ENCODE results near the gene SIPA1L3.

The SIPA1L3 gene

GRCh38 chr19:38043649-38044144 lies 136.7 kb downstream of the SIPA1L3 start:
- Histone ChIP-seq H3K9me3 (ENCODE audit: low read length) (no peaks in the 10 kb centered on the region), H3K4me1 (ENCODE audit: insufficient read depth, low read length) (no peaks in the 10 kb centered on the region), H3K4me3 (ENCODE audit: low read depth in 1 of 2, low read length in 2 of 2) (no peak overlapping the region), H3K9ac (ENCODE audit: low read length) (no peak overlapping the region), H3K27ac (ENCODE audit: low read depth, low read length) (no peak overlapping the region), H3K27me3 (ENCODE audit: control insufficient read depth in 1 of 2, insufficient read depth in 2 of 2, low read length in 2 of 2) (no peaks in the 10 kb centered on the region), H3K36me3 (ENCODE audit: insufficient read depth, low read length) (no peaks in the 10 kb centered on the region)

GRCh38 chr19:38044267-38045111 lies 137.5 kb downstream of the SIPA1L3 start:
- Histone ChIP-seq H3K4me3 (ENCODE audit: low read depth in 1 of 2, low read length in 2 of 2) (no peak overlapping the region), H3K27me3 (ENCODE audit: control insufficient read depth in 1 of 2, insufficient read depth in 2 of 2, low read length in 2 of 2) (no peaks in the 10 kb centered on the region), H3K9me3 (ENCODE audit: low read length) (no peaks in the 10 kb centered on the region), H3K27ac (ENCODE audit: low read depth, low read length) (no peak overlapping the region), H3K4me1 (ENCODE audit: insufficient read depth, low read length) (no peaks in the 10 kb centered on the region), H3K36me3 (ENCODE audit: insufficient read depth, low read length) (no peaks in the 10 kb centered on the region), H3K9ac (ENCODE audit: low read length) (no peak overlapping the region)

- Histone ChIP-seq H3K9me3 (ENCODE audit: low read length) (no peaks in the 10 kb centered on the region), H3K4me3 (ENCODE audit: low read depth in 1 of 2, low read length in 2 of 2) (no peak overlapping the region), H3K27ac (ENCODE audit: low read depth, low read length) (no peak overlapping the region), H3K4me1 (ENCODE audit: insufficient read depth, low read length) (no peaks in the 10 kb centered on the region), H3K27me3 (ENCODE audit: control insufficient read depth in 1 of 2, insufficient read depth in 2 of 2, low read length in 2 of 2) (no peaks in the 10 kb centered on the region), H3K9ac (ENCODE audit: low read length) (no peak overlapping the region), H3K36me3 (ENCODE audit: insufficient read depth, low read length) (no peaks in the 10 kb centered on the region)
Observed at GRCh38 chr19:38045554-38046253, 138.7 kb downstream of the SIPA1L3 start.

- no peaks in the 10 kb centered on the region for H3K36me3 ChIP-seq (ENCODE audit: insufficient read depth, low read length)
- no peaks in the 10 kb centered on the region for H3K4me1 ChIP-seq (ENCODE audit: insufficient read depth, low read length)
- no peak overlapping the region for H3K9ac ChIP-seq (ENCODE audit: low read length)
- no peaks in the 10 kb centered on the region for H3K9me3 ChIP-seq (ENCODE audit: low read length)
- H3K27ac ChIP-seq (ENCODE audit: low read depth, low read length) = no peak overlapping the region
- H3K4me3 ChIP-seq (ENCODE audit: low read depth in 1 of 2, low read length in 2 of 2) = no peak overlapping the region
- no peaks in the 10 kb centered on the region for H3K27me3 ChIP-seq (ENCODE audit: control insufficient read depth in 1 of 2, insufficient read depth in 2 of 2, low read length in 2 of 2)
Observed at GRCh38 chr19:38046254-38047048, 139.4 kb downstream of the SIPA1L3 start.

GRCh38 chr19:38047049-38047438 lies 140.0 kb downstream of the SIPA1L3 start:
- H3K4me1 ChIP-seq (ENCODE audit: insufficient read depth, low read length) = no peaks in the 10 kb centered on the region
- H3K27ac ChIP-seq (ENCODE audit: low read depth, low read length) = no peak overlapping the region
- H3K36me3 ChIP-seq (ENCODE audit: insufficient read depth, low read length) = no peaks in the 10 kb centered on the region
- no peaks in the 10 kb centered on the region for H3K9me3 ChIP-seq (ENCODE audit: low read length)
- H3K4me3 ChIP-seq (ENCODE audit: low read depth in 1 of 2, low read length in 2 of 2) = no peak overlapping the region
- no peak overlapping the region for H3K9ac ChIP-seq (ENCODE audit: low read length)
- no peaks in the 10 kb centered on the region for H3K27me3 ChIP-seq (ENCODE audit: control insufficient read depth in 1 of 2, insufficient read depth in 2 of 2, low read length in 2 of 2)

GRCh38 chr19:38047641-38048040 lies 140.6 kb downstream of the SIPA1L3 start:
- Histone ChIP-seq H3K9me3 (ENCODE audit: low read length) (no peaks in the 10 kb centered on the region), H3K36me3 (ENCODE audit: insufficient read depth, low read length) (no peaks in the 10 kb centered on the region), H3K4me1 (ENCODE audit: insufficient read depth, low read length) (no peaks in the 10 kb centered on the region), H3K27me3 (ENCODE audit: control insufficient read depth in 1 of 2, insufficient read depth in 2 of 2, low read length in 2 of 2) (no peaks in the 10 kb centered on the region), H3K27ac (ENCODE audit: low read depth, low read length) (no peak overlapping the region), H3K4me3 (ENCODE audit: low read depth in 1 of 2, low read length in 2 of 2) (no peak overlapping the region), H3K9ac (ENCODE audit: low read length) (no peak overlapping the region)

GRCh38 chr19:38049105-38049649 lies 142.2 kb downstream of the SIPA1L3 start:
- Histone ChIP-seq H3K27ac (ENCODE audit: low read depth, low read length) (no peak overlapping the region), H3K9ac (ENCODE audit: low read length) (no peak overlapping the region), H3K9me3 (ENCODE audit: low read length) (no peaks in the 10 kb centered on the region)

GRCh38 chr19:38055010-38055409 lies 148.0 kb downstream of the SIPA1L3 start:
- no peaks in the 10 kb centered on the region for H3K36me3 ChIP-seq (ENCODE audit: insufficient read depth, low read length)
- no peak overlapping the region for H3K4me3 ChIP-seq (ENCODE audit: low read depth in 1 of 2, low read length in 2 of 2)
- no peaks in the 10 kb centered on the region for H3K4me1 ChIP-seq (ENCODE audit: insufficient read depth, low read length)

More at GRCh38 chr19:38049105-38049649, 142.2 kb downstream of the SIPA1L3 start:
- no peaks in the 10 kb centered on the region for H3K4me1 ChIP-seq (ENCODE audit: insufficient read depth, low read length)
- H3K27me3 ChIP-seq (ENCODE audit: control insufficient read depth in 1 of 2, insufficient read depth in 2 of 2, low read length in 2 of 2) = no peaks in the 10 kb centered on the region
- no peaks in the 10 kb centered on the region for H3K36me3 ChIP-seq (ENCODE audit: insufficient read depth, low read length)
- no peak overlapping the region for H3K4me3 ChIP-seq (ENCODE audit: low read depth in 1 of 2, low read length in 2 of 2)

GRCh38 chr19:38055655-38056521 lies 148.9 kb downstream of the SIPA1L3 start:
- no peaks in the 10 kb centered on the region for H3K4me1 ChIP-seq (ENCODE audit: insufficient read depth, low read length)
- H3K27ac ChIP-seq (ENCODE audit: low read depth, low read length) = no peak overlapping the region
- H3K4me3 ChIP-seq (ENCODE audit: low read depth in 1 of 2, low read length in 2 of 2) = no peak overlapping the region
- H3K27me3 ChIP-seq (ENCODE audit: control insufficient read depth in 1 of 2, insufficient read depth in 2 of 2, low read length in 2 of 2) = no peaks in the 10 kb centered on the region
- no peak overlapping the region for H3K9ac ChIP-seq (ENCODE audit: low read length)
- no peaks in the 10 kb centered on the region for H3K36me3 ChIP-seq (ENCODE audit: insufficient read depth, low read length)
- no peaks in the 10 kb centered on the region for H3K9me3 ChIP-seq (ENCODE audit: low read length)

More at GRCh38 chr19:38055010-38055409, 148.0 kb downstream of the SIPA1L3 start:
- no peak overlapping the region for H3K9ac ChIP-seq (ENCODE audit: low read length)
- H3K27ac ChIP-seq (ENCODE audit: low read depth, low read length) = no peak overlapping the region
- H3K9me3 ChIP-seq (ENCODE audit: low read length) = no peaks in the 10 kb centered on the region
- H3K27me3 ChIP-seq (ENCODE audit: control insufficient read depth in 1 of 2, insufficient read depth in 2 of 2, low read length in 2 of 2) = no peaks in the 10 kb centered on the region

GRCh38 chr19:38056646-38057045 lies 149.6 kb downstream of the SIPA1L3 start:
- Histone ChIP-seq H3K4me1 (ENCODE audit: insufficient read depth, low read length) (no peaks in the 10 kb centered on the region), H3K36me3 (ENCODE audit: insufficient read depth, low read length) (no peaks in the 10 kb centered on the region), H3K9me3 (ENCODE audit: low read length) (no peaks in the 10 kb centered on the region), H3K9ac (ENCODE audit: low read length) (no peak overlapping the region), H3K27me3 (ENCODE audit: control insufficient read depth in 1 of 2, insufficient read depth in 2 of 2, low read length in 2 of 2) (no peaks in the 10 kb centered on the region), H3K27ac (ENCODE audit: low read depth, low read length) (no peak overlapping the region), H3K4me3 (ENCODE audit: low read depth in 1 of 2, low read length in 2 of 2) (no peak overlapping the region)
